Non-pigmented ciliary epithelial cell (primary cell): ENCODE results near the gene ROR1.
"Not testable (repeated sequence)": the region's sequence is repeated elsewhere in the genome, so short reads cannot be mapped to it uniquely, and the experiment has no call there.

Experiments
- DNase-seq: peaks from one replicate; pipeline ENCODE4 v3.0.0-alpha.2; 2010; ENCODE audit warnings: low read depth

ROR1 gene

GRCh38 chr1:64061430-64062104 is 287.8 kb downstream of the ROR1 start:
- DNase-seq, result no peak

GRCh38 chr1:64062529-64062928 is 288.7 kb downstream of the ROR1 start:
- no peak for DNase-seq

GRCh38 chr1:64062941-64063581 is 289.2 kb downstream of the ROR1 start:
- DNase-seq, result no peak

- no peak for DNase-seq
Measured at GRCh38 chr1:64065571-64065970, 291.8 kb downstream of the ROR1 start.

- DNase-seq, result no peak
Measured at GRCh38 chr1:64072089-64072793, 298.4 kb downstream of the ROR1 start.

- no peak for DNase-seq
Measured at GRCh38 chr1:64073705-64074104, 299.9 kb downstream of the ROR1 start.

GRCh38 chr1:64074767-64075166 is 300.9 kb downstream of the ROR1 start:
- DNase-seq, result no peak

- DNase-seq, result no peak
Measured at GRCh38 chr1:64077281-64077940, 303.6 kb downstream of the ROR1 start.

DNA sequence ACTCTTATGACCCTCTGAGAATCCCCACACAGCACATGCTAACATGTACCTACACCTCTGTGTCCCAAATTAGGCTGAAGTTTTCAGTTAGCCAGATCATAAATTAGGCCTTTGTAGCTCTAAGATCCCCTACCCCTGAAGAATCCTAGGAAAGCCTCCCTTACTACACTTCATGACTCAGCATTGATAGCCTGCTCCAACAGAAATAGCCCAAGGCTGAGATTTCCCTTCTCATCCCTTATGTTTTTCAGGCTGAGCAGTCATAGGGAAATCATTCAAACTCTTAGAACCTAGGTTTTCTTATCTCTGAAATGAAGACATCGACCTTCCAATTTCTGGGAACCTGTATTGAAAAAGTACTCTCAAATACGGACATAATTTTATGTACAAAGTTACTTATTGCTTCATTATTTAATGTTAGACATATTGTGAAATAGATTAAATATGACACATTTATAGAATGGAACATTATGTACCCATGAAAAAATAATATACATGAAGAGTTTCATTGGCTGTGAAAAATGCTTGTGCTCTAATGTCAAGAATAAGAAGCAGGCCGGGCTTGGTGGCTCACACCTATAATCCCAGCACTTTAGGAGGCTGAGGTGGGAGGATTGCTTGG is 307.2 kb downstream of the ROR1 start:
- DNase-seq, result no peak

- DNase-seq, result no peak
Measured at GRCh38 chr1:64082459-64082858, 308.6 kb downstream of the ROR1 start.

DNA sequence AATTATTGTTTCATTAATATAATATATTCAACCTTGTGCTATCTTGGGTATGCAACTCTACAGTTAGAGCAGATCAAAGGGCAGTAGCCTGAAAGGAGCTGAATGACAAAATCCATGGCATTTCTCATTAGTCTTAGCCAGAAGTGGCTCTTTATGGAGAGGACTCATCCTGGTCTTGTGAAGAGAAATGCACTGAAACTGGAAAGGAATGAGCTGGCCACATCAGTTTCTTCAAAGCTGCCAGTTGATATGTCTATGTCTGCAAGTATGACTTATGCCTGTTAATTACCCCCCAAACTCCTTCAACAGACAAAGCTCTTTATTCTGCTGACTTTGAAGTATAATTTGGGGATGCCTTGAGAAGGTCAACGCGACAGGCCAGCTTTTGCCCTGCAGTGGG is 310.6 kb downstream of the ROR1 start:
- DNase-seq, result no peak

DNA sequence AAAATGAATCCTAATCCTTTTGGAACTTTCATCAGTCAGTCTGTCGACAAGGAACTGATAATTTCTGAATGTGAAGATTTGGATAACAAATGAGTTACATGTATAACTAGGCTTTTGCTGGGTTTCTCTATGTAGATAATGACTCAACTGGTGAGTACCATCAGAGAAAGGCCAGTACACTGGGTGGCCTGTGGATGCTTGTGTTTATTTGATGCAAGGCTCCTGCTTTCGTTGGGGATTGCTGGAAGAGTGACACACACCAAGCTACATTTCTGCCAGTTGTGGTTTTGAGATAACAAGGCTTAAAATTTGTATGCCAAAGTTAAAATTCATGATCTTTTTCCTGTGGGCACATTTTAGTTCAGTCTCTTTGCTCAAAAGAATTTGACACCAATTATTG is 314.0 kb downstream of the ROR1 start:
- DNase-seq, result no peak

GRCh38 chr1:64090436-64090835 is 316.6 kb downstream of the ROR1 start:
- DNase-seq, result no peak

DNA sequence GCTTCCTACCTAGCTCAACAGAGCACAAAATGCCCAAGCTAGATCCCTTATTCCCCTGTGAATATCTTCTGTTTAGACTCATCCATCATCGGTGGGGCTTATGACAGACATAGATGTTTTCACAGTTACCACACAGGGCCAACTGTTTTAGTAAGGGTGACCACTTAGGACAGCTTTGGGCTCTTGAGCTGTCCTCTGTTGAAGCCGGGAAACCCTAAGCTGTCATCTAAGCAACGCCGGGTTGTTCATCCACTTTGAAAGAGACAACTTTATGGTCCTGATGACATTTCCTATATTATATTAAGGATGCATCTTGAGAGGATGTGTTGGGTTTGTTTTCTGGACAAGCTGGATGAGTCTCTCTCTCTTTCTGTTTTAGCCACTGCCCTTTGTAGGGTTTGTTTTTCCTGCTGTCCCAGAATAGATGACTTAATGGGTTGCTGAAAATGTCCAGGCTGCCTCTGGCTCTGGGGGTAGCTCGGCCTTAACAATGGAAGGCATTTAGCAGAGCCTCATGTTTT is 319.1 kb downstream of the ROR1 start:
- no peak for DNase-seq

GRCh38 chr1:64093941-64094340 is 320.1 kb downstream of the ROR1 start:
- DNase-seq, result no peak

- DNase-seq, result no peak
Measured at GRCh38 chr1:64095832-64096231, 322.0 kb downstream of the ROR1 start.

DNA sequence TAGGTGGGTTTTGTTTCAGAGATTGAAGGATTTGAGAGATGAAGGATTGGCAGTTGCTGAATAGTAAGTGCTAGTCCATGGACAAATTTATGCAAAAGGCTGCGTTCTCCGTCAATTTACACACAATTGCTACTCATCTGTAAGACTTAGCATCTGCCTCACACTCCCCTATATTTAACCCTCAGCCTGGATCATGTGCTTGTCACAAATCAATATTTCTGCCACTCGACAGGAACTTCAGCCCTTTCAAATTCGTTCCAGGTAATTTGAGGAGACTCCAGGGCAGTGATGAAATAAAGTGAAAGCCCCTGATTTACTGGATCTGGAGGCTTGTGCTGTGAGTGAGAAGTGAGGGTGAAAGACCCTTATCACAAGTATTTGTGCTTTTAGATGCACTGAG is 324.0 kb downstream of the ROR1 start:
- no peak for DNase-seq

- DNase-seq, result no peak
Measured at GRCh38 chr1:64098436-64098835, 324.6 kb downstream of the ROR1 start.

DNA sequence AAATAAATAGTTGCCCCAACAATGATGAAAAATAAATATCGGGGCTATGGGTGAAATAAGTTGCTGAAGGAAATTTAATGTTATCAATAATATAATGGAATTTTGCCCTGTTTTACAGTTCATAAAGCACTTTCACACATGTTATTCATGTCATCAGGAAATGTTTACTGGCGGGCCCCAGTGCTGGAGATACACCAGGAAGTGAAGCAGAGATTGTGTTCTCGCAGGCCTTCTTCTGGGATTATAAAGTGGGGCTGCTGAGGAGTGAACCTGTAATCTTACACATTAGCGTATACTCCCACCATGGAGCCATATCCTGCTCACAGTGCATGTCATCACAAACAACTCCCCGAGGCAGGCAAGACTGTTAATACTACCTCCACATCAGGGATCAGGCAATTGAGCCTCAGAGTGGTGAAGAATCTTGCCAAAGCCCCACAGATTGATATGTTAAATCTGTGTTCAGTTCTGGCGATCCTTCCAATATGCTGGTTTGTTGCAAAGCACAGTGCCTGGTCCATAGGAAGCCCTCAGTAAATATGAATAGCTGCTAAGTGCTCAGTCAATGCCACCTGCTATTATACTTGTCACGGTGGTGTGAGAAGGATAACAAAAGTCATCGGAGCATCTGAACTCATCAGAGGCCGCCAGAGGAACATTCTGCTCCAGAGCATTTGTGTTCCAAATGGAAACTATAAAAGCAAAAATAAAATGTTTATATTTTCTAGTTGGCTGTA is 325.2 kb downstream of the ROR1 start:
- DNase-seq, result no peak

DNA sequence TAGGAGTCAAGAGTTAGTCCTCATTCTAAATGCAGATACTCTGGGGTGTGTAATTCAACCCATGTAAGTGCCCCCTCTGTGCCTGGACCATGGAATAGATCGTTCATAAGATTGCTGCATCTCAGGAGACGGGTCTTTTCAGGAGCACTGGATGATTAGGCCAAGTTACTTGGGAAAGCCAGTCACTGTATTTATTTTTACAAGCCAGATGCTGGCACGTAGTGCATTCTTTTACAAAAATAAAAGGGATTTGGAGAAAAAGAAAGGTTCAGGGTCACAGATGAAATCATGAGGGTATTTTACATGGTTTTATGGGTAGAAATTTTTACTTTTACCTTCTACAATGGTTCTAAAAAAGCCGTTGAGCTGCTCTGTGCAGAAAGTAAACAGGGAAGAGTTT is 327.0 kb downstream of the ROR1 start:
- DNase-seq, result no peak

- not testable (repeated sequence) for DNase-seq
Measured at GRCh38 chr1:64104585-64104984, 330.8 kb downstream of the ROR1 start.
